Activated CD4-positive, alpha-beta memory T cell treated with anti-CD3 and anti-CD28 coated beads for 36 hours (primary cell): ENCODE results near the gene CEP78. TPM values are rescaled to one million over a fixed set of nuclear protein-coding genes. Genes with fewer than 3 reads are reported as not detected.

Experiments used
- CTCF ChIA-PET: fragments of 350-600 bp; sonication (Branson Sonifier 250); formaldehyde crosslinking; loops from one replicate; lab custom pipeline; 2021; ENCODE audit warnings: antibody characterized with exemption, inconsistent platforms; lab: Charles Lee
- POLR2A ChIA-PET: fragments of 350-600 bp; sonication (Branson Sonifier 250); formaldehyde crosslinking; loops from one replicate; lab custom pipeline; 2021; ENCODE audit warnings: antibody characterized with exemption; lab: Charles Lee
- DNase-seq: peaks from one replicate; pipeline ENCODE4 v3.0.0-alpha.2; 2020
- H3K27ac Mint-ChIP-seq: one replicate; pipeline ENCODE4 v1.8.0; 2021; ENCODE audit warnings: mixed read lengths
- H3K27me3 Mint-ChIP-seq: one replicate; pipeline ENCODE4 v1.8.0; 2021; ENCODE audit warnings: mixed read lengths
- H3K36me3 Mint-ChIP-seq: one replicate; pipeline ENCODE4 v1.8.0; 2021; ENCODE audit warnings: mixed read lengths
- H3K4me1 Mint-ChIP-seq: one replicate; pipeline ENCODE4 v1.8.0; 2021; ENCODE audit warnings: low read depth, mixed read lengths
- H3K4me3 Mint-ChIP-seq: one replicate; pipeline ENCODE4 v1.8.0; 2021; ENCODE audit warnings: mild to moderate bottlenecking, mixed read lengths
- H3K9me3 Mint-ChIP-seq: one replicate; pipeline ENCODE4 v1.8.0; 2021; ENCODE audit warnings: mixed read lengths
- intact Hi-C: fragments of 100-400 bp; cut with micrococcal nuclease; formaldehyde crosslinking; loops from one replicate; pipeline ENCODE4 v1.15.1; 2023
- total RNA-seq, 2 experiments: library from RNA; stranded (reverse); gene quantifications; one replicate each; pipeline ENCODE4 v1.2.3, GENCODE V29; 2021

CEP78 gene
- total RNA-seq, 2 experiments from 2014 or later = 40.1 to 42.2 TPM

DNA sequence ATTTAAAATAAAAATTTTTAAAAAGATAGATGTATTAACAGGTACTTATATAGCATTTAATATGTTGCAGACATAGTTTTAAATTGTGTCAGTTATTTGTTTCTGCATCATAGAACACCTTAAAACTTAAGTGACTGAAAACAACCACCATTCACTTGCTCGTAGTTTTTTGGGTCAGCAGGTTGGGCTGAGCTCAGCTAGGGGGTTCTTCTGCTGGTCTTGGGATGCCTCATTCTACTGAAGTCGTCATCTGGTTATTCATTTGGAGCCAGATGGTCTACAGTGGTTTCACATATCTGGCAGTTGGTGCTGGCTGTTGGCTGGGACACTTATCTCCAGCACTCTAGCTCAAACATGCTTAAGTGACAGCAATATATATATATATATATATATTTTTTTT, 90.7 kb downstream of the CEP78 start:
- peaks cover 79% of the 10 kb centered on the region for H3K36me3 Mint-ChIP-seq
- no peak for DNase-seq
- ChIA-PET CTCF (no interaction called here), POLR2A (no interaction called here)
- H3K27ac Mint-ChIP-seq = no peak overlapping the region
- intact Hi-C loops = no loop called here
- H3K27me3 Mint-ChIP-seq = no peaks in the 10 kb centered on the region
- no peak overlapping the region for H3K4me3 Mint-ChIP-seq
- H3K9me3 Mint-ChIP-seq = no peaks in the 10 kb centered on the region
- no peaks in the 10 kb centered on the region for H3K4me1 Mint-ChIP-seq

Other genes with a start within 250 kb of the CEP78 start
- gene GNAQ, start 204.3 kb upstream of the CEP78 start, total RNA-seq = 10 to 100 TPM; 25.9 to 26.1 TPM
- 100 to 1,000 TPM; 132 to 137 TPM for gene PSAT1, start 61.0 kb downstream of the CEP78 start, total RNA-seq